GM12873 (cell line): ENCODE data around the gene HAL.

Experiments
- CTCF ChIP-seq: IDR thresholded peaks from 2 replicates; pipeline ENCODE4 v1.5.1; 2012; ENCODE audit warnings: low read depth, mild to moderate bottlenecking, moderate library complexity, low read length, control low read depth; ENCODE audit not compliant: insufficient read depth; ENCODE audit errors: missing control alignments

HAL gene

GRCh38 chr12:95967301-95967700 lies 28.8 kb downstream of the HAL start:
- TF ChIP-seq CTCF: no peak

- no peak for TF ChIP-seq CTCF
Measured at GRCh38 chr12:95966287-95966870, 29.8 kb downstream of the HAL start.

- peak; percentile 53 for TF ChIP-seq CTCF
Measured at GRCh38 chr12:95963096-95963495, 33.0 kb downstream of the HAL start.

GRCh38 chr12:95962222-95962621 lies 33.9 kb downstream of the HAL start:
- no peak for TF ChIP-seq CTCF

- no peak for TF ChIP-seq CTCF
Measured at GRCh38 chr12:95960241-95960640, 35.9 kb downstream of the HAL start.

- no peak for TF ChIP-seq CTCF
Measured at GRCh38 chr12:95959107-95959506, 37.0 kb downstream of the HAL start.

- no peak for TF ChIP-seq CTCF
Measured at GRCh38 chr12:95956557-95957145, 39.5 kb downstream of the HAL start.
